GM21423 (cell line): ENCODE results near the gene DUOX1.

ENCODE experiments used
- ATAC-seq: cut with Tn5 transposase; IDR thresholded peaks from one replicate; pipeline ENCODE4 v1.9.1; 2021; ENCODE audit warnings: mild to moderate bottlenecking, moderate library complexity; ENCODE audit not compliant: unreplicated experiment

DUOX1 gene

DNA sequence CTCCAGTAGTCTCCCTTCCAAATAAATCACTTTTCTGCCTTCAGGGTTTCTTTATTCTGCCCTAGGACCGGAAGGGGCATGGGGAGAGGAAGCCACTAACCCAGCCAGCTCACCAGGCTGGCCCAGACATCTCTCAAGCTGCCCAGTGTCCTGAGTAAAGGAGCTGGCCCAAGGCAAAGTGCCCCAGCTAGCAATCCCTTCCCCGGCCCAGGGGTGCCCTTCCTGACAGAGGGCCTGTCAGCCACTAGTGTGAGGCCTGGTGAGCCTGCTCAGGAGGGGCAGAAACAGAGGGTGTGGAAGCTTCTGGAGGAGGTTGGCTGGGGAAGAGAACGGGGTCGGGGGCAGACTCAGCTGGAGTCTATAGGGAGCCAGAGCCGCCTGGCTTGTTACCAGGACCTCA is 35.7 kb downstream of the DUOX1 start:
- ATAC-seq = no peak

DNA sequence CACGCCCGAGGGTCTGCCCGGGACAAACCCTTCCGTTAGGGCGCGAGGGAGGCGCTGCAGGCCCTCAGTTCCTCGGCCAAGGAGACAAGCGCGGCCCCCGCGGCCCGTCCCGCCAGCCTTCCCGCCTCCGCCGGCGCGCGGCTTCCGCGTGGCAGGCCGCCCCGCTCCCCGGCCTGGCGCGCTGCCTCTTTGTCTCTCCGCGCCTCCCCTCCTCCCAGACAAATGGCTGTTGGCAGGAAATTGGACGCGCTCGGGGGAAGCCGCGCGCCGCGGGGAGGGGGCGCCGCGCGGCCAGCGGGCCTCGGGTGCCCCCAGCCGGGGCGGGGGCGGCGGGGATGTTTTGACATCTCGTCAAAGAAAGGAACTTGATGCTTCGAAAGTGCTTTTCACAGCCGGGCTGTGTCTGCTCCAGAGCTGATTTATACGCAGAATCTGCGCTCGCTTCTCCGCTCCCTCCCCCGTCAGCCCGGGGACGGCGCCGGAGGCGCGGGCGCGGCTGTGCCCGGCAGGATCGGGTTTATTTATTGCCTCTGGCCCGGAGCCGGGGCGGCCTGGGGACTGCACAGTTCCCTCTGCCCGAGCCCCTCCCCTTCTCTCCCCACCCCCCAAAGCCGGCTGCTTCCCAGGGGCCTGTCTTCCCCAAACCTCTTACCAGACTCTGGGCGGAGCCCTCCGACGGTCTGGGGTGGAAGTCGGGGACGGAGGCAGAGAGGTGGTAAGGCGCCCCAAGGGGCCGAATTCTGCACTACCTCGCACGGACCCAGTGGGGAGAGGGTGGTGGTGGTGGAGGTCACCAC is 37.2 kb downstream of the DUOX1 start:
- peak; percentile 94 for ATAC-seq

DNA sequence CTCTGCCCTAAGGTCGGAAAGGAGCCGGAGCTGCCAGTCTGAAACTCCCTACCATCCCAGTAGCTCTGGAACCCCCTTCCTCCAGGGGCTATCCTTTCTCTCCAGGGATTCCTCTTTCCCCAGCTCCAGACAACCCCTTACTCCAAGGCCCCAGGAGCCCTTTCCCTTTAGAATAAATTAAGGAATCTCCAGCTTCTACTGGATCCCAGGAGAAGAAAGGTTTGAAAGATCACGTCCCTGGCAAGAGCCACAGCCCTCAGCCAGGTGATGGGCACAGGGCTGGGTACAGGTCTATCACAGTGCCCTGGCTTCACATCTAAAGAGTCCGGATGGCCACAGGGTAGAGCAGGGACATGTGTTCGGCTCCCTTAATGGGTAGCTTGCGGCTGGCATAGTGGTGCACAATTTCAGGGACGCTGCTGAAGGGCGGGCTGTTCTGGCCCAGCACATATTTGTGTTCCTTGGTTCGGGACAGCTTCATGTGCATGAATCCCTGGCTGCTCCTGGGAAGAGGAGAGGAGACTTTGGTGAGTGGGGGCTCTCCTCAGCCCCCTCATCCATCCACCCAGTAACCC is 37.9 kb downstream of the DUOX1 start:
- ATAC-seq = no peak

DNA sequence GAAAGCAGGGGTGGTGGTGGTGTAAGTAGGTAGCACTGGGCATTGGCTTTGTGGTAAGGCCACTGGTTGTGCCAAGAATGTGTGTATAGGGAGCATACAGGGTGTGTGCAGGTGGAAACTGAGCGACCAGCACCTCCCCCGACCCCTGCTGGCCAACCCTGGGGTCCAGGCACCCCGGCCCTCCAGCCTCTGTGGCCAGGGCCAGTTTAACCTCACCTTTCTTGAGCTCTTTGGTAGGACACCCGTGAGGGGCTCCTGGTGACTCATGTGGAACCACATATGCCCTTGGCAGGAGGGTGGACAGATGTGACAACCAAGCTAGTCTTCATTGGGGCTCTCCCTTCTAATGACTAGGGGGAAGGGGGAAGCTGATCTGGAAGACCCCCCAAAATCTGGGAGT is 38.5 kb downstream of the DUOX1 start:
- no peak for ATAC-seq

DNA sequence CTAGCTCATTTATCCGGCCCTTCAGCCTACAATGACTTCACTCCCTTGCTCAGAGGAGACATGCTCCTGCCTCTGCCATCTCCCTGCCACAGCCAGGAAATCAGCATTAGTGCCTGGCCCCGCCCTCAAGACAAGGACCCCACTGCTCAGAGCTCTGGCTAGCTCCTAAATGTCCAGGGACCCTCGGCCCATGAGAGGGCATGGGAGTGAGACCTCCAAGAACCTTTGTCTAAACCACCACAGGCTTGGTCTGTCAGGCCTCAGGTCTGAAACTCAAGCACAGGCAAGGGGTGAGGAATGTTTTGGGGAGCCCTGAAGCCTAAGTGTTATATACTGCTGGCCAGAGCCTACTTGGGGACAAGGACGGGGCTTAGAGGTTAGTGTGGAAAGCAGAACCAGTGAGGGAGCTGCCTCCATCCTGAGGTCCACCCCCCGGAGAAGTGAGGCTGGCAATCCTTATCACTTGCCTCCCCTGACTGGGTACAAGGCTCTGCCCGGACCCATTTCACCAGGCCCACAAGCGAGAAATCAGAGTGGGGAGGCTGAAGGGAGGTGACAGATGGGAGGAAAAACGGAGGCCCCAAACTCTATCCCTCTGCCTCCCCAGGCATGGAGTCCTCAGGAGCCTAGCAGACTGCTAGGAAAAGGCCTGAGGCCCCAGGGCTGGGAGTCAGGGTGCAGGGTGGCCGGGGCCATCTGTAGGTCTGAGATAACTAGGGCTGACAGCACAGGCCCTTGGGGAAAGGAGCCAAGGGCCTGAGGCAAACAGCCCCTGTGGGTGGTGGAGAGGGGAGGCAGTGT is 39.2 kb downstream of the DUOX1 start:
- no peak for ATAC-seq

DNA sequence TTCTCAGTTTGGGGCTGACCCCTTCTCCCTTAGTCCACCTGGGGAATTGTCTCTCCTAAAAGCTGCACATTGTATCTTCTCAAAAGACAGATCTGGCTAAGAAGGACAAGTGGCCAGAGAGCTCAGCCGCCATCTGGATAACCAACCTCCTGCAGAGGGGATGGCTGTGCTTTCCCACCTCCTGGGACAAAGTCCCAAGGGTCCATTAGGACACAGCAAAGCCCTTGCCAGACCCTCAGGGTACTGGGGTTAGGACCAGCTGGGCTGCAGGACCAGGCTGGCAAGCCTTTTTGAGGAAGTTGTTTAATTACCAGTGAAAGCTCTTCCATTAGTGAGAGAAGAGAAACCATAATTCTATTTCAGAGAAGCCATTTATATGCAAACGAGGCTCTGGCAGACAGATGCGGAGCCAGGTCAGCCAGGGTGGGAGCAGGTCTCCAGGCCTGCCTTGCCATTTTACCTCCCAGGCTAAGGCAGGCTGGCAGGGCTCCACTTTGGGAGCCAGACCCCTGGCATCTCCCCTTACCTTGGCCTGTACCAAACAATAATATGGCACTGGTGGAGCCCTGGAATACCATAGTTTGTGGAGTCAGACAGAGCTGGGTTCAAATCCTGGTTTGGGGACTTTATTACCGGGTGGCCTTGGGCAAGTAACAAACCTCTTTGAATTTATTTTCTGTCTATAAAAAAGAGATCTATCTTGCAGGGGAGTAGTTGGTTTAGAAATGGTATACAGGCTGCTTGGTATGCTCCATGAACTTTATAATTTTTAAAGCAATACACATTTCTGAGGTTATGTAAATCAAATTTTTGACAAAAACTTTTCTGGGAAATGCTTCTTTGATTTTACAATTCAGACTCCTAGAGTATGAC is 40.0 kb downstream of the DUOX1 start:
- ATAC-seq = no peak

DNA sequence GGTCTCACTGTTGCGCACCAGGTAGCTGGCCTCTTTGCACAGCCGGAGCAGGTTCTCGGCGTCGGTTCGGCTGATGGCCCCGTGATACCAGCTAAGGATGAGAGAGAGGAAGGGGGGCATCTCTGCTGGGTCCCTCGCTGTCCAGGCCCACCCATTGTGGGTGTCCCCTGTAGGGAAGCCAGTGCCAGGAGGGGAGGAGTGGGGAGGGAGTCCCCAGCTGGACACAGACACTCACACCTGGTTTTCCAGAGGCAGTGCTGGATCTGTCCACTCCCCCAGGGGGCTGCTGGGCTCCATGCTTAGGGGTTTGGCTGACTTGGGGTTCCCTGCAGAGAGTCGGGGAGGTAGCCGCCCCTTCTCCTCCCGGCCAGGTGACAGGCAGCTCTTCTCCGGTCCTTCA is 42.1 kb downstream of the DUOX1 start:
- no peak for ATAC-seq

DNA sequence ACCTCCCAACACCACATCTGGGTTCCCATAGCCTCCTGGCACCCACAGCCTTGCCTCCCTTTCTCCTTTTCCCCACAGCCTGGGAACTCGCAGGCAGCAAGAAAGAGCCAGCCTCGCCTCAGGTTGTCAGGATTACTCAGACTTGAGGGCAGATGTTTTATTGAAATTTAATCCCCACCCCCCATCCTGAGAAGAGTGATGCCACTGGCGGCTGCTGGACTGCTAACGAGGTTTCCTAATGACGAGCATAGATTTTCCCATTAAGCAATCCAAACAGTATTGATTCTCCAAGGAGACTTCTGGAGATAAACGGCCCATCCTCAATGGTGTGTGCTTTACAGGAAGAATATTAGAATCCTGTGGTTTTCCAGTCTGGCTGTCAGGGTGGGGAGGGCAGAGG is 44.3 kb downstream of the DUOX1 start:
- no peak for ATAC-seq

DNA sequence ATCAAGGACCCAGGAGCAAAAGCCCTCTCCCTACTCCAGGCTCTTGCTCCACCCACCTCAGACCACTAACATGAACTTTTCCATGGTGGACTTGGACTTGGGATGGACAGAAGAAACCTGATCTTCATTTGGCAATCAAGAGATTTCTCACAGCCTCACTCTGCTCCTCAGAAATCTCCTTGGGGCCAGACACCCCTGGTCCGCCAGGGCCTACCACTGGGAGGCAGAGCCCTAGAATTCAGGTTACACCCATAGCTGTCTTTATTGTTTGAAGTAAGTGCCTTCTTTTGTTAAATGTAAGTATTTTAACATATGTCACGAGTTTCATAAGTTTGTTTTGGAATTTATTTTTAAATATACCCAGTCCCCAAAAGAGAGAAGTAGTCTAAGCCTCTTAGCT is 44.8 kb downstream of the DUOX1 start:
- ATAC-seq = no peak

DNA sequence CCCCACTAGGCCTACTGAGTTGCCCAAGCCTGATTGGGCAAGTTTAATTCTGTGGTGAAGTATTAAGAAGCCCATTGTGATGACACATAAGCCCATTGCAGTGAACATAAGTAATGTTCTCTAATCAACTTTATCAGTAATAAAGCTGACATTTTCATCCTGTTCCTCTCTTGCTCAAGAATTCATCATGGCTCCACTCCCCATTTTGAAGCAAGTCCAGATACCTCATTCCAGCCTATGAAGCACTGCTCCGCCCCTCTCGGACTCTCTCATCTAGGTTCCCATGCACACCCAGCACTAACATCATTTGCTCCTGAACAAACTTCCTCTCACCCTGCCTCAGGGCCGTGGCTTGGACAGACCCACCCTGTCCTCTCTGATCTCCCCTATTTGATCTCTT is 47.5 kb downstream of the DUOX1 start:
- no peak for ATAC-seq

DNA sequence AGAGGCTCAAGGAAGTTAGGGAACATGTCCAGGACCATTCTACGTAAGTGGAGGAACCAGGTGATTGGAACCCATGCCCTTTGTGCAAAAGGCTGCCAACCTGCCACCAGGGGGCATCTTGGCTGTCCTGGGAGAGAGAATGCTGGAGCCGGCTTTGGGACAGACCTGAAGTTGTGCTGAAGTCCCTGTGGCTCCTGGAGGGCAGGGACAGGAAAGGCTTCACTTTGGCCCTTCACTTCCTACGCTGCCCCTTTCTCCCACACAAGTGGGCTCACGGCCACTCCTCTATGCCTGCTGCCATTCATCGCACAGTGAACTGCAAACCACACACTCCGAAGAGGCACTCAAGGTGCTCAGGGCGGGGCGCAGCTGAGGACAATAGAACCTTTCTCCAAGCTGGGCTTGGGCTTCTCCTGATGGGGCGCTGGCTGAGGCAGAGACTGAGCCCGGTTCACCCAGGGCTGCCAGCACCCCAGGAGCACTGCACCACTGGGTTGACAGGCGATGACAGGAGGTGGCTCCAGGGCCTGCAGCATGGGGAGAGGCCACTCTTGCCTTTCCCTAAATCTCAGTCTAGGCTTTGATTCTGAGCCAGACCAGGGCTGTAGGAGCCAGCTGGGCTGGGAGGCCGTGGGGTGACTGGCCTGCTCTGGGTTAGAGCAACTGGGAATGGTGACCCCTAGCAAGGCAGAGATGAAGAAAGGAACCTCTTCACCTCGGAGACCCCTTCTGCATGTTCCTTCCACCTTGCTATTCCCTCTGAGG is 49.6 kb downstream of the DUOX1 start:
- no peak for ATAC-seq

DNA sequence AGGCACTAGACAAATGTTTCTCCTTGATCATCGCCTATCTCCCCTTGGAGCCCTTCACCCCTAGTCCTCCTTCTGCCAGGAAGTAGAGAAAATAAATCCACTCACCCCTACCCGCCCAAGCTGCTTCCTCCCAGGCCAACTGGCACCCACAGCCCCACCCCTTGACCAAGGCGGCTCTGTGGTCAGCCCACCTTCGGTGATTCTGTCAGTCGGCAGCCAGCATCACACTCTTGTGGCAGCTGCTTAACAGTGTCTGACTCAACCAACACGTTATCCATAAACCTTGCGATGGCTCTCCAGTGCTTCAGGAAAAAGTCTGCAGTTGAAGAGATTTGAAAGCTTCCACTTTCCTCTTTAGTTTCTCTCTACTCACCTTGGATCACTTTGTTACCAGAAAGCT is 50.4 kb downstream of the DUOX1 start:
- no peak for ATAC-seq

DNA sequence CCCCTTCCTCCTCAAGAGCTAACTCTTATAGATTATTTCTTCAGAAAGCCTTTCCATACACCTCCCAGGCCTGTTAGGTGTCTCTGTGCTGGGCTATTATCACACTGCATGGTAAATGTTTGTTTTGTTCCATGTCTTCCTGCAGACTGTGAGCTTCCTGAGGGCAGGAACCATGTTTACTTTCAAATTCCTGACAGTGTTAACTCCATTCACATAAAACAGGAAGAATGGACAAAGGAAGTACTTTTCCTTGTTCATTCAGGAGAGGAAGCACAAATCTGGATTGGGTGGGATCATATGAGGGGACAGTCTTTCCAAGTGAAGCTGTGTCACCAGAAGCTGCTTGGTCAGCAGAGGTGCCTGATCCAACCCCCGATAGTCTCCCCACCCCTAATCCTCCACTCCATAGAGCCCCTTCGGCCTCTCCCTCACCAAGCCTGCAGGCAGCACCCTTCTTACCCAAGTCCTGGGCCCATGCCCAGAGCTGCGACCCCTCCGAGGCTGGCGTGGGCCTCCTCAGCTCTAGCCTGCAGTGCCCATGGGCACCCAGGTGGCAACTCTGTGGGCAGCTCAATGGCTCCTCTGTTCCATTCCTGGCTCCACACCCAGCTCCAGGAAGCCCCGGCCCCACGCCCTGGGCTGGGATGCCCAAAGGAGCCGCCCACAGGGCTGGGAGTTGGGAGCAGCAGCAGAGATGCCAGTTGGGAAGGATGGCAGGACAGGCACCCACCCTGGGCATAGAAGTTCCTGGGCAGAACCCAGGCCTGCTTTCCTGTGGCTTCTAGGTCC is 51.0 kb downstream of the DUOX1 start:
- ATAC-seq = no peak

DNA sequence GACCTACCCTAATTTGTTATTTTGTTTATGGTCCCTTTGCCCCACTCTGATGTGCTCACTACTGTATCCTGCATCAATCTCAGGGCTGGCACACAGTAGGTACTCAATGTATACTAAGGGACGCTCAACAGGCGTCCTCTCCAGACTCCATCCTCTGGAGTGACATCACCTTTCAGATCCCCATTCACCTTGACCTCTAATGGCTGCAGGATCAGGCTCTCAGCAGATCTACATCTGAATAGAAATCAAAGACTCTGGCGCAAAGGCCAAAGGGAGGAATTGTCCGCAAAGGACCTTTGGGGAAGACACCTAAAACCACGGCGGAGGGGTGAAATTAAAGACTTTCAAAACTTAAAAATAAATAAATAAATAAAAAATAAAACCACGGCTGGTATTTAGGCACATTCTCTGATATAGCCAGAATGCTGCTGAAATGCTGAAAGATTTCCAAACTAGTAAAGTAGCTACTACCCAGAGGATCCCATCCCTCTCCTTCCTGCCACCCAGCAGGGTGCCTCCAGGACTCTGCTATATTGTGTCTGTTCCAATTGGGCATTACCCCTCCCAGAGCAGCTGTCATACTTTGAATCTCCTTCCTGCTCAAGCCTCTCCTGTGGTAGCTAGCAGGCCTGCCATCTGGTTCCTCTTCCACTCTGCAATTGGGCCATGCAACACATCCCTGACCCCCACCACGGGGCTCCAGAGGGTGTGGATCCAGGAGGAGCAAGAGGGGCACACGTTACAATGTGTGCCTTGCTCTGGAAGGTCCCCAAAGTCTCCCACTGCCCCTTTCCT is 51.9 kb downstream of the DUOX1 start:
- no peak for ATAC-seq

DNA sequence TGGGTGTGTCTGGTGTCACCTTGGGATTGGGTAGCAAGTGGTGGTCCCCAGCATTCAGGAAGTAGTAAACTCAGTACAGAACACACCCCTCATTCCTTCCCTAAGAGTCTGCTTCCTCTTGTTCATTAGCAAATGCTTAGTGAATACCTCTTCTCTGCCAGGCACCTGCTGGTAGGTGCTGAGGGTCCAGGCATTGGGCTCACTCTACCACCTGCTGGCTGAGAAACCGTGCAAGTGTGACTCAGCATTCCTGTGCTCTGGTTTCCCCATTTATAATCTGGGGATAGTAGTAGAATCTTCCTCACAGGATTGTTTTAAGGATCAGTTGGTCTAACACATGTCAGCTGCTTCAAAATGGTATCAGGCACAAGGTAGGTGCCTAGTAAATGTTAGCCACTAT is 53.2 kb downstream of the DUOX1 start:
- ATAC-seq = no peak

DNA sequence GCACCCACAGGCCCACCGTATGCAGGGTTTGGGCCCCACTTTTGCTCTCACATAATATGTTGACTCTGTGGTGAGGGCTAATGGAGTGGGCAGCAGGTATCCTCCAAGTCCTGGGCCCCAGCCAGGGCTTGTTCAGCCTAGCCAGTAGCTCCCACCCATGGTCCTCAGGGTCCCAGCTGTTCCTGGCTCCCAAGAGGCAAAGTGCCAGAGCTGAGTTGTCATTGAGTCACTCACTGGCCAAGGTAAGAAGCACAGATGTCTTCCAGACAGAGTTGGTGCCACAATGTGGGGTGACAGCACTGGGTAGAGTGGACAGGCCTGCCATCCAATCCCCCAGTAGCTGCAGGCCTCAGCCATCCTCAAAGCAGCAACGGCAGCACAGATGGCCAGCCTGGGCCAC is 53.7 kb downstream of the DUOX1 start:
- no peak for ATAC-seq

DNA sequence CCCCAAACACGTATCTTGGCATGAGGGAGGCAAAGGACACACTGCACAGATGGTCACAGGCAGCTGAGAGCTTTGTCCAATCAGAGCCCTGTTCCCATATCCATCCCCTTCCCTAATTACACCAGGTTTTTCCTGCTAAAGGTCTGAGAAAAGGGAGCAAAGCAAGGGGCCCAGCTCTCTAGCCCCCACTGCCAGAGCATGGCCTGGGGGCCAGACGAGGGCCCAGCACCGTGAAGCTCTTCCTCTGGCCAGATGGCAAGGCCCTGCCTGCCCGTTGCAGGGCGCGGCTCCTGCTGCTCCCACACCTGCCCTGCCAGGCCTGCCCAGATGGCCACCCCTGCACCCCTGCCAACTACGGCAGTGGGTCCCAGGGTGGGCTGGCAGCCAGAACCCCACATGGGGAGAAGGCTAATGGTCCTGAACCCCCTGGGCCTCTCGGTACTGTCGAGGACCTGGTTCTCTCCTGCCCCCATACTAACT is 54.8 kb downstream of the DUOX1 start:
- ATAC-seq = no peak

DNA sequence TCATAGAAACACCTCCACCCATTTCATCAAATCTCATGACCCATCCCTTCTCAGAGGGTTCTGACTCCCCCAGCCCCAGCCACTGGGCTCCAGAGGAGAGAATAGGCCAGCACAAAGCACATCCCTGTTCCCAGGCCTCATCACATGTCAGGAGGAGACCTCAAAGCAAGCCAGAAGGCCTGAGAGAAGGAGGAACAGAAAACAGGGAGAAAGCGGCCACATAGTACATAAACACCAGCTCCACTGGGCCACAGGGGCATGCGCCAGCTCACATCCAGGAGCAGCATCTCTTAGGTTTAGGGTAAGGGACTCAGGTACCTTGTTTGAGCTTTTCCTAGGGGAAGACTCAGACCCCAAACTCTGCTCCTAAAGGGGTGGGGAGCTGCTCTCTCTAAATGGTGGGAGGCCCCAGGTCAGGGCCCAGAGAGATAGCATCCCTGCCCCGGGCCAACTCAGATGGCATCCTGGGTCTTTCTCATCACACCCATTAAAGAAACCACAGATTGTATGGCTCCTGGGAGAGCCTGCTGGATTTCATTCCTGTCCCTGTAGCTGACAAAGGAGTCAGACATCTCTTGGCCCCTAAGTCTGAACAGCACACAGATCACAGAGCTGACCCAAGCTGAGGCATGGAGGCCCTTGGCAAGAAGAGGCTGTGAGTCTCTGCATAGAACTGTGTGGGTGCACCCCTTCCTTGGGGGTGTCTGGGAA is 55.4 kb downstream of the DUOX1 start:
- no peak for ATAC-seq
